ENCODE measurements around the gene RTN4RL1. TPM values are rescaled to one million over a fixed set of nuclear protein-coding genes. Genes with fewer than 3 reads are reported as not detected.

Gene RTN4RL1
- total RNA-seq, 1 experiment from 2014 or later: 0.22 TPM

DNA sequence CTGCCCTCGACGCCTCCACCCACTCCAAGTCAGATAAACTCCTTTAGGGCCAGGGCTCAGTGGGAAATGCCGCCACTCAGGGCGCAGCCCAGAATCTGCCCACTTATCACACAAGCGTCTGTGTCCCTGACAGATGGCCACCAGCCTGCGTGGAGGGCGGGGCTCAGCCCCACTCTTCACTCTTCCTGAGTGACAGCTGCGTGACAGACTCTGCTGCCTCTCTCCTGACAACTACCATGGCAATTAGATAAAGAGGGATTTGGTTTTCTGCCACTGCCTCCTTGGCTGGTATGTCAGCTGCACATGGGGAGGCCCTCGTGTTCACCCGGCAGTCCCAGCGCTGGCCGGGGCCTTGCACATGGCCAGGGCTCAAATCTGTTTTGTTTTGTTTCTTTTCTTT lies 96.2 kb downstream of the RTN4RL1 start:
- no peak overlapping the region for H4K8ac ChIP-seq (replicated peaks; ENCODE audit: insufficient read length, low read depth, low read length)
- H3K9ac ChIP-seq (ENCODE audit: extremely low read depth, insufficient read length, low read length): no peak overlapping the region
- H2AFZ ChIP-seq (ENCODE audit: low read length): no peak overlapping the region
- Mint-ChIP-seq H3K4me1 (peaks cover 5 to 14% of the 10 kb centered on the region in 2 experiments), H3K27me3 (ENCODE audit: low read depth) (peaks cover 55% of the 10 kb centered on the region), H3K4me3 (no peak overlapping the region), H3K27ac (no peak overlapping the region), H3K36me3 (ENCODE audit: insufficient read depth in 1 of 3, low read depth in 3 of 3) (no peaks in the 10 kb centered on the region), H3K9me3 (peaks cover 0 to 3% of the 10 kb centered on the region in 2 experiments; a peak in 1 of 5 replicates)
- H2BK5ac ChIP-seq (ENCODE audit: insufficient read length, low read length): no peak overlapping the region
- no peak overlapping the region for H2AK5ac ChIP-seq (ENCODE audit: insufficient read length, low read length)
- H3K27ac ChIP-seq (ENCODE audit: insufficient read length, low read depth, low read length): no peak overlapping the region
- no peak overlapping the region for H4K91ac ChIP-seq (ENCODE audit: insufficient read length, low read depth, low read length)
- H3K4me1 ChIP-seq (ENCODE audit: insufficient read depth, low read length): no peaks in the 10 kb centered on the region
- H3K23ac ChIP-seq (ENCODE audit: insufficient read length, low read depth, low read length): no peak overlapping the region
- H3K79me1 ChIP-seq (ENCODE audit: insufficient read depth, low read depth, low read length, poor library complexity, severe bottlenecking): no peaks in the 10 kb centered on the region
- no peak overlapping the region for H3K56ac ChIP-seq (ENCODE audit: insufficient read length, low read depth, low read length)
- H3T11ph ChIP-seq (ENCODE audit: low read length): no peak overlapping the region
- peaks cover 5% of the 10 kb centered on the region for H3K23me2 ChIP-seq (ENCODE audit: insufficient read length, low read depth, low read length, poor library complexity, severe bottlenecking)
- no peak for DNase-seq
- H3K18ac ChIP-seq (ENCODE audit: insufficient read length, low read depth, low read length): no peak overlapping the region
- TF ChIP-seq, protein P1, sequence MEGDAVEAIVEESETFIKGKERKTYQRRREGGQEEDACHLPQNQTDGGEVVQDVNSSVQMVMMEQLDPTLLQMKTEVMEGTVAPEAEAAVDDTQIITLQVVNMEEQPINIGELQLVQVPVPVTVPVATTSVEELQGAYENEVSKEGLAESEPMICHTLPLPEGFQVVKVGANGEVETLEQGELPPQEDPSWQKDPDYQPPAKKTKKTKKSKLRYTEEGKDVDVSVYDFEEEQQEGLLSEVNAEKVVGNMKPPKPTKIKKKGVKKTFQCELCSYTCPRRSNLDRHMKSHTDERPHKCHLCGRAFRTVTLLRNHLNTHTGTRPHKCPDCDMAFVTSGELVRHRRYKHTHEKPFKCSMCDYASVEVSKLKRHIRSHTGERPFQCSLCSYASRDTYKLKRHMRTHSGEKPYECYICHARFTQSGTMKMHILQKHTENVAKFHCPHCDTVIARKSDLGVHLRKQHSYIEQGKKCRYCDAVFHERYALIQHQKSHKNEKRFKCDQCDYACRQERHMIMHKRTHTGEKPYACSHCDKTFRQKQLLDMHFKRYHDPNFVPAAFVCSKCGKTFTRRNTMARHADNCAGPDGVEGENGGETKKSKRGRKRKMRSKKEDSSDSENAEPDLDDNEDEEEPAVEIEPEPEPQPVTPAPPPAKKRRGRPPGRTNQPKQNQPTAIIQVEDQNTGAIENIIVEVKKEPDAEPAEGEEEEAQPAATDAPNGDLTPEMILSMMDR (conservative IDR thresholded peaks at IDR 0.05): no peak
- H2BK20ac ChIP-seq (ENCODE audit: low read depth, low read length, poor library complexity, severe bottlenecking): no peak overlapping the region
- H3K27me3 ChIP-seq (ENCODE audit: insufficient read depth, low read length): no peaks in the 10 kb centered on the region
- no CpG with 5 or more reads among the region's 12 CpGs for WGBS (ENCODE audit: extremely low coverage, insufficient read length, low lambda C conversion rate)
- H4K20me1 ChIP-seq (ENCODE audit: control insufficient read depth, insufficient read depth, insufficient read length): no peaks in the 10 kb centered on the region
- H2BK120ac ChIP-seq (ENCODE audit: low read depth, low read length, poor library complexity, severe bottlenecking): no peak overlapping the region
- no peak overlapping the region for H2BK15ac ChIP-seq (ENCODE audit: low read depth, low read length)
- H2BK12ac ChIP-seq (ENCODE audit: insufficient read length, low read depth, low read length): no peak overlapping the region
- H3K79me2 ChIP-seq (ENCODE audit: insufficient read depth, low read length): no peaks in the 10 kb centered on the region
- H3K4me2 ChIP-seq (ENCODE audit: insufficient read depth, insufficient read length, low read length): no peak overlapping the region
- no peak overlapping the region for H4K5ac ChIP-seq (ENCODE audit: insufficient read length, low read depth, low read length)
- H3K9me3 ChIP-seq (ENCODE audit: control insufficient read depth, low read depth, low read length): no peaks in the 10 kb centered on the region
- no peak overlapping the region for H3K14ac ChIP-seq (ENCODE audit: insufficient read depth, low read length)
- no peak overlapping the region for H3K4ac ChIP-seq (ENCODE audit: low read depth, low read length)

Measured in H9 (cell line).